B cell (primary cell): ENCODE results near the gene NUPR1. TPM values are rescaled to one million over a fixed set of nuclear protein-coding genes. Genes with fewer than 3 reads are reported as not detected.
"Not testable (repeated sequence)": the region's sequence is repeated elsewhere in the genome, so short reads cannot be mapped to it uniquely, and the experiment has no call there.

Experiments
- ATAC-seq: fragments of 200-7000 bp; cut with Tn5 transposase; one replicate; pipeline ENCODE4 v1.10.0; 2021; ENCODE audit warnings: low read depth, mild to moderate bottlenecking, moderate number of reproducible peaks, moderate library complexity
- CTCF ChIA-PET: fragments of 350-600 bp; sonication (Branson Sonifier 250); formaldehyde crosslinking; loops from one replicate; lab custom pipeline; 2021; ENCODE audit warnings: antibody characterized with exemption, inconsistent platforms; lab: Charles Lee
- POLR2A ChIA-PET: fragments of 350-600 bp; sonication (Branson Sonifier 250); formaldehyde crosslinking; loops from one replicate; lab custom pipeline; 2021; ENCODE audit warnings: antibody characterized with exemption; lab: Charles Lee
- DNase-seq: peaks from one replicate; pipeline ENCODE4 v3.0.0; 2013
- H2AFZ ChIP-seq: 2 replicates; pipeline ENCODE4 v1.6.1; 2012; ENCODE audit warnings: mild to moderate bottlenecking, low read depth, low read length; ENCODE audit not compliant: insufficient read depth, poor library complexity, severe bottlenecking
- H3K27ac ChIP-seq, 2 donors: 1 replicate in 1 of 2; 2 replicates in 1 of 2; pipeline ENCODE4 v1.5.1; 2012 to 2013; ENCODE audit warnings: low read length in 2 of 2, mild to moderate bottlenecking in 2 of 2, moderate library complexity in 1 of 2
- H3K27me3 ChIP-seq, 4 experiments: fragments of 200-600 bp in 1 of 4; sonication (generic) in 1 of 4; replicated peaks in 1 of 4; 1 replicate in 2 of 4; 2 replicates in 2 of 4; pipeline versions ENCODE4 v1.6.1 to v1.7.0; 2013 to 2016; ENCODE audit warnings: low read length in 3 of 4, mild to moderate bottlenecking in 2 of 4, mixed read lengths in 1 of 4, moderate library complexity in 1 of 4; ENCODE audit not compliant: insufficient read depth in 4 of 4, control insufficient read depth in 3 of 4; ENCODE audit errors: control extremely low read depth in 1 of 4
- H3K36me3 ChIP-seq, 2 experiments: replicated peaks in 1 of 2; 1 replicate in 1 of 2; 2 replicates in 1 of 2; pipeline versions ENCODE4 v1.6.1 to v1.7.1; 2013; ENCODE audit warnings: low read length in 1 of 2; ENCODE audit not compliant: insufficient read depth in 2 of 2, control insufficient read depth in 1 of 2; ENCODE audit errors: control extremely low read depth in 1 of 2, extremely low read depth in 1 of 2
- H3K4me1 ChIP-seq, 2 donors: fragments of 200-600 bp in 1 of 2; sonication (generic) in 1 of 2; 1 replicate in 1 of 2; 2 replicates in 1 of 2; pipeline versions ENCODE4 v1.5.1 to v1.6.1; 2013 to 2017; ENCODE audit warnings: low read length in 2 of 2; ENCODE audit not compliant: control insufficient read depth in 2 of 2, insufficient read depth in 2 of 2
- H3K4me2 ChIP-seq: replicated peaks from 2 replicates; pipeline ENCODE3; 2012; ENCODE audit warnings: mild to moderate bottlenecking, low read depth, low read length; ENCODE audit not compliant: poor library complexity, severe bottlenecking
- H3K4me3 ChIP-seq, 5 experiments: fragments of 200-600 bp in 1 of 5; sonication (generic) in 1 of 5; 1 replicate in 3 of 5; 2 replicates in 2 of 5; pipeline versions ENCODE4 v1.5.1 to v1.7.0; 2011 to 2016; ENCODE audit warnings: low read length in 4 of 5, mild to moderate bottlenecking in 4 of 5, low read depth in 2 of 5, control low read depth in 1 of 5, moderate library complexity in 1 of 5; ENCODE audit not compliant: insufficient read depth in 1 of 5; ENCODE audit errors: control extremely low read depth in 1 of 5, extremely low read depth in 1 of 5
- H3K79me2 ChIP-seq: fragments of 200-600 bp; sonication (generic); one replicate; pipeline ENCODE4 v1.6.0; 2016; ENCODE audit warnings: low read length; ENCODE audit not compliant: control insufficient read depth, insufficient read depth
- H3K9ac ChIP-seq: fragments of 200-600 bp; sonication (generic); 2 replicates; pipeline ENCODE4 v1.6.1; 2017; ENCODE audit warnings: mild to moderate bottlenecking, low read length, moderate library complexity
- H3K9me3 ChIP-seq, 3 donors: one replicate each; pipeline versions ENCODE4 v1.6.1 to v1.7.1; 2013; ENCODE audit warnings: low read length in 2 of 3; ENCODE audit not compliant: control insufficient read depth in 2 of 3, insufficient read depth in 1 of 3; ENCODE audit errors: control extremely low read depth in 1 of 3
- H4K20me1 ChIP-seq: 2 replicates; pipeline ENCODE4 v1.6.0; 2012; ENCODE audit warnings: mild to moderate bottlenecking, low read length; ENCODE audit not compliant: insufficient read depth, control insufficient read depth, poor library complexity, severe bottlenecking
- H3K27ac Mint-ChIP-seq: one replicate; pipeline ENCODE4 v1.8.0; 2021; ENCODE audit warnings: mixed read lengths
- H3K27me3 Mint-ChIP-seq: one replicate; pipeline ENCODE4 v1.8.0; 2021; ENCODE audit warnings: mixed read lengths
- H3K4me1 Mint-ChIP-seq: one replicate; pipeline ENCODE4 v1.8.0; 2021; ENCODE audit warnings: mixed read lengths
- H3K4me3 Mint-ChIP-seq: one replicate; pipeline ENCODE4 v1.8.0; 2021; ENCODE audit warnings: mixed read lengths
- H3K9me3 Mint-ChIP-seq: one replicate; pipeline ENCODE4 v1.8.0; 2022; ENCODE audit warnings: mixed read lengths; ENCODE audit not compliant: insufficient read depth
- EZH2 ChIP-seq: IDR thresholded peaks from 2 replicates; pipeline ENCODE4 v1.6.1; 2012; ENCODE audit warnings: borderline replicate concordance, low read depth, mild to moderate bottlenecking, moderate library complexity, low read length; ENCODE audit not compliant: insufficient read depth, poor library complexity, severe bottlenecking
- WGBS: methylation state at CpG from one replicate; pipeline ENCODE4 v1.1.5; 2013; ENCODE audit warnings: missing lambda C conversion rate; ENCODE audit not compliant: insufficient coverage; 5-methylcytosine and 5-hydroxymethylcytosine counted together
- intact Hi-C: fragments of 100-400 bp; cut with micrococcal nuclease; formaldehyde crosslinking; loops from one replicate; pipeline ENCODE4 v1.10.0; 2022
- polyA plus RNA-seq: library from polyadenylated mRNA; depleted of rRNA; stranded (reverse); fragments of >200 nt; gene quantifications from 2 replicates; pipeline ENCODE4 v1.2.3, GENCODE V29; 2012
- total RNA-seq, 2 donors: library from RNA; stranded (reverse); fragments of 120-200 nt in 1 of 2; gene quantifications; 1 replicate in 1 of 2; 2 replicates in 1 of 2; pipeline versions ENCODE4 v1.2.3 to v1.2.4, GENCODE V29; 2013 to 2022
- TF ChIP-seq, protein P1 (sequence below): fragments of 200-600 bp; IDR thresholded peaks from one replicate; pipeline ENCODE4 v1.8.0; 2022; ENCODE audit warnings: antibody characterized with exemption, mild to moderate bottlenecking

NUPR1 gene
- total and polyA plus RNA-seq, 2 donors (not counting 1 experiment from before 2014, with no cell fraction given): not detected

DNA sequence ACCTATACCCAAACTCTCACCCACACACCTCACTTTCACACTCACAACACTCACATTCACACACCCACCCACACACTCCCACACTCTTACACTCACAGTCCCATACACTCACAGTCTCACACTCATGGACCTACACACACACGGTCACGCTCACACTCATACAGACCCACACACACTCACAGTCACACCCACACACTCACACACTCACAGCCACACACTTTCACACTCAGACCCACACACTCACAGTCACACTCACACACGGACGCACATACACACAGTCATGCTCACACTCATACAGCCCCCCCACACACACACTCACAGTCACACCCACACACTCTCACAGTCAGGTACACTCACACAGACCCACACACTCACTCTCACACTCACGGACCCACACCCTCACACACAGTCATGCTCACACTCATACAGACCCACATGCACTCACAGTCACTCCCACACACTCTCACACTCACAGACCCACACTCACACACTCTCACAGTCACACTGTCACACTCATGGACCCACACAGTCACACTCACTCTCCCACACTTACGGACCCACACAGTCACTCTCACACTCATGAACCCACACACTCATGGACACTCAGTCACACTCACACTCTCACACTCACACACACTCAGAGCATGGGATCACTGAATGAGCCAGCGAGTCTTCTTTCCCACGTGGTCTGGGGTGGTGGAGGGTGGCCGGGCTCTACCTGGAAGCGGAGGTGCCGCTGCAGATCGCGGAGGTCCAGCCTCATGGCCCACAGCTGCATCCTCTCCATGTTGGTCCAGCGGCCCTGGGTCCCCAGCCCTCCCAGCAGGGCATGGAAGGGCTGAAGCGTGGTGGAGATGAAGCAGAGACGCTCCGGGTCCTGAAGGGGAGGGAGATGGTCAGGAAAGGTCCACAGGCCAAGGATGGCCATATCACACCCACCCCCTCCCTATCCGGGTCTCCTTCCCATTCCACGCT is 37.2 kb downstream of the NUPR1 start:
- intact Hi-C loops: no loop called here
- Histone ChIP-seq H2AFZ (no peak overlapping the region), H3K9me3 (peaks cover 0 to 2% (median 0%) of the 10 kb centered on the region in 3 donors), H3K27me3 (peaks cover 0 to 5% (median 0%) of the 10 kb centered on the region in 4 experiments), H3K36me3 (no peaks in the 10 kb centered on the region), H3K4me2 (no peak overlapping the region), H3K79me2 (no peaks in the 10 kb centered on the region), H3K9ac (no peak overlapping the region), H3K27ac (no peak overlapping the region), H3K4me1 (peaks cover 0 to 6% of the 10 kb centered on the region in 2 donors), H4K20me1 (no peaks in the 10 kb centered on the region), H3K4me3 (no peak overlapping the region)
- TF ChIP-seq EZH2: no peak
- TF ChIP-seq, protein P1, sequence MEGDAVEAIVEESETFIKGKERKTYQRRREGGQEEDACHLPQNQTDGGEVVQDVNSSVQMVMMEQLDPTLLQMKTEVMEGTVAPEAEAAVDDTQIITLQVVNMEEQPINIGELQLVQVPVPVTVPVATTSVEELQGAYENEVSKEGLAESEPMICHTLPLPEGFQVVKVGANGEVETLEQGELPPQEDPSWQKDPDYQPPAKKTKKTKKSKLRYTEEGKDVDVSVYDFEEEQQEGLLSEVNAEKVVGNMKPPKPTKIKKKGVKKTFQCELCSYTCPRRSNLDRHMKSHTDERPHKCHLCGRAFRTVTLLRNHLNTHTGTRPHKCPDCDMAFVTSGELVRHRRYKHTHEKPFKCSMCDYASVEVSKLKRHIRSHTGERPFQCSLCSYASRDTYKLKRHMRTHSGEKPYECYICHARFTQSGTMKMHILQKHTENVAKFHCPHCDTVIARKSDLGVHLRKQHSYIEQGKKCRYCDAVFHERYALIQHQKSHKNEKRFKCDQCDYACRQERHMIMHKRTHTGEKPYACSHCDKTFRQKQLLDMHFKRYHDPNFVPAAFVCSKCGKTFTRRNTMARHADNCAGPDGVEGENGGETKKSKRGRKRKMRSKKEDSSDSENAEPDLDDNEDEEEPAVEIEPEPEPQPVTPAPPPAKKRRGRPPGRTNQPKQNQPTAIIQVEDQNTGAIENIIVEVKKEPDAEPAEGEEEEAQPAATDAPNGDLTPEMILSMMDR: no peak
- Mint-ChIP-seq H3K27ac (no peak overlapping the region), H3K27me3 (peaks cover 5% of the 10 kb centered on the region), H3K4me3 (no peak overlapping the region), H3K9me3 (no peaks in the 10 kb centered on the region), H3K4me1 (peaks cover 17% of the 10 kb centered on the region)
- ChIA-PET CTCF (no interaction called here), POLR2A (no interaction called here)
- no peak for ATAC-seq
- WGBS: 87% methylated on average over 15 of the region's 19 CpGs
- no peak for DNase-seq

DNA sequence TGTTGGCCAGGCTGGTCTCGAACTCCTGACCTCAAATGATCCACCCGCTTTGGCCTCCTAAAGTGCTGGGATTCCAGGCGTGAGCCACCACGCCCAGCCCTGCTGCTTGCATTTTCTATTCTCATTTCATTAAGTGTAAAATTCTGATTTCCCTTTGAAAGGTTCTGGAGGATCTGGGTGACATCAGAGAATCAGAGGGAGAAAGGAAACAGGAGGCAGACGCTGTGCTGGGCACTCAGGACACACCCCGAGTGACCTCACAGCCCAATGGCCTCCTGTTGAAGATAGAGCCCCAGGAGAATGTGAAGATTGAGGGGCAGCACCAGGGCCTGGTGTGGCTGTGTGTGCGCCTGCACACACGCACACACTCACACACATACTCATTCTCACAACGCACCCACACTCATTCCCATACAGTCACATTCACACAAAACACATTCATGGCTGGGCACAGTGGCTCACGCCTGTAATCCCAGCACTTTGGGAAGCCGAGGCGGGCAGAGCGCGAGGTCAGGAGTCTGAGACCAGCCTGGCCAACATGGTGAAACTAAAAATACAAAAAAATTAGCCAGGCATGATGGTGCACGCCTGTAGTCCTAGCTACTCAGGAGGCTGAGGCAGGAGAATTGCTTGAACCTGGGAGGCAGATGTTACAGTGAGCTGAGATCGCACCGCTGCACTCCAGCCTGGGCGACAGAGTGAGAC is 38.1 kb downstream of the NUPR1 start:
- H4K20me1 ChIP-seq, H3K4me2 ChIP-seq, H3K27ac Mint-ChIP-seq: not testable (repeated sequence)

More for the DNA sequence above, 38.1 kb downstream of the NUPR1 start:
- H3K36me3 ChIP-seq, H3K4me1 ChIP-seq, H3K27ac ChIP-seq, CTCF ChIA-PET, H2AFZ ChIP-seq, H3K4me3 ChIP-seq, POLR2A ChIA-PET, DNase-seq, H3K27me3 Mint-ChIP-seq, H3K27me3 ChIP-seq, H3K9me3 ChIP-seq, H3K4me3 Mint-ChIP-seq, intact Hi-C loops, H3K9ac ChIP-seq, H3K9me3 Mint-ChIP-seq, H3K79me2 ChIP-seq: not testable (repeated sequence)
- 82% methylated on average over 14 of the region's 18 CpGs for WGBS
- H3K4me1 Mint-ChIP-seq: peaks cover 17% of the 10 kb centered on the region
- ATAC-seq: peak; percentile 14
